ENCODE measurements around the gene MYO18B.

The MYO18B gene

DNA sequence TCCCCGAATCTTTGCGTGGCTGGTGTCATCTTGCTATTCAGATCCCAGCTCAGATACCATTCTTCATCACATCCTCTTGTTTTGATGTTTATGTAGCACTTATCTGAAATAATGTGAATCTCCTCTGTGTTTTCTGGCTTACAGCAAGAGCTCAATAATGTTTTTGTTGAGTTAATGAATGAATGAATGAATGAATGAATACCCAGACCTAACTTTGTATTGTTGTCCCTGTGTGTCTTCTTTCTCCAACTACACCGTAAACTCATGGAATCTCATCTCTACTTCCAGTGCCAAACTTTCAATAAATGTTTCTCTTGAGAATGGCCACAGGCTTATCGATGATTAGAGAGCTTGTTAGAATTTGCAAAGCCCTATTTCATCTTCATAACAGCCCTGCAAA, 110.2 kb downstream of the MYO18B start:
- no peak for ATAC-seq
- TF ChIP-seq PATZ1 (CRISPR knock-in tag; IDR thresholded peaks at IDR 0.05; ENCODE audit: borderline replicate concordance) (no peak), ZC3H10 (CRISPR knock-in tag; IDR thresholded peaks at IDR 0.05) (no peak), ISL1 (CRISPR knock-in tag; IDR thresholded peaks at IDR 0.05) (no peak), SNAI2 (CRISPR knock-in tag; IDR thresholded peaks at IDR 0.05) (no peak), ZFP3 (CRISPR knock-in tag; IDR thresholded peaks at IDR 0.05) (no peak), TCF4 (CRISPR knock-in tag; IDR thresholded peaks at IDR 0.05; ENCODE audit: borderline replicate concordance) (no peak), OSR1 (CRISPR knock-in tag; IDR thresholded peaks at IDR 0.05) (no peak)

DNA sequence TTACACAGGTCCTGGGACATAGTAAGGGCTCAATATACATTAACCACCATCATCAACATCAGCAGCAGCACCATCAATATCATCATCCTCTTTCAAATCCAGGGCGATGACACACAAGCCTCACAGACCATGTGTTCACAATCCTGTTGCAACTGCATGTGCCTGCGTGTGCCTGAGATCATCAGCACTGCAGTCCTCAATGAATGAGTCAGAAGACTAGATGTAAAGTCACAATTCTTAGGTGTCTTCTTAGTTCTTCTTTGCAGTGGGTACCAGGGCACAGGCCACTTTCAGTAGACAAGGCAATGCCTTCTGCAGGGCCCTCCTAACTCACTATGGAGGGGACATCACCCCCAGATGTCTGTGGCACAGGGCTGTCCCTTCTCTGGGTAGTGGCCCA, 111.1 kb downstream of the MYO18B start:
- ATAC-seq = no peak
- TF ChIP-seq RARB (CRISPR knock-in tag; IDR thresholded peaks at IDR 0.05) (no peak), ARNTL (CRISPR knock-in tag; IDR thresholded peaks at IDR 0.05; ENCODE audit: borderline replicate concordance, low read depth) (no peak)

DNA sequence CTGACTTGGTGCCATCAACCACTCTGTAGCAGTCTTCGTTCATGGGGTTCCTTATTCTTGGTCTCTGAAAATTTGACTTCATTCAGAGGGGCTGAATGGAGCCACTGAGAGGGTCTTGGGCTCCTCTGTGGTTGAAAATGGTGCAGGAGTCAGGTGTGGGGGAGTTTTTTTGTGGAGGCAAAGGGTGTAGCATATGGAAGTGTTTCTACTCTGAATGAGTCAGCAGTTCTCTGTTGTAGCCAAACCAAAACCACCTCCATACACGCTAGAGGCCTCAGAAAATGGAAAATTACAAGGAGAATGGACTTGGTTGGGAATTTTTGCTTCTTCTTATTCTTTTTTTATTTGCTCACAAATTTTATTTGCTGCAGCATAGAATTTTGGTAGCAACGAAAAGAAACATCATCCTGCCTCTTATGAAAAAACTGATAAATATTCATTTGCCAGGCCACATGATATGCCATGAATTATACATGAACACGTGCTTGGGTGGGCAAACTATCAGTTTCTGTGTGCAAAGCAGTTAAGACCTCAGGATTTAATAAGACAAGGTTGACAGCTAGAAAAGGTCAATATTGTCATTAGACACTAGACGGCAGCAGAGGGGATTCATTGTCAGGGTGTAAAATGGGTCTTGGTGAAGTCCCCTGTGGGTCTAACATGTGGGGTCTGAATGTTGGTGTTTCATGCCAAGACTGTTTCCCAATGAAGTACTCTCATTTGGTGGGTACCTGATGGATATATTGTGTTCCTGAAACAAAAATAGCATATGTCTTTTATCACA, 111.7 kb downstream of the MYO18B start:
- TF ChIP-seq TOX (CRISPR knock-in tag; IDR thresholded peaks at IDR 0.05; ENCODE audit: borderline replicate concordance) (no peak), ZNF70 (CRISPR knock-in tag; IDR thresholded peaks at IDR 0.05) (no peak), ZC3H10 (CRISPR knock-in tag; IDR thresholded peaks at IDR 0.05) (no peak), BACH2 (CRISPR knock-in tag; IDR thresholded peaks at IDR 0.05; ENCODE audit: borderline replicate concordance) (no peak), TSHZ2 (CRISPR knock-in tag; IDR thresholded peaks at IDR 0.05) (no peak), ZNF565 (CRISPR knock-in tag; conservative IDR thresholded peaks at IDR 0.05; ENCODE audit: low read depth) (no peak), SNAI2 (CRISPR knock-in tag; IDR thresholded peaks at IDR 0.05) (no peak), ZFP30 (CRISPR knock-in tag; IDR thresholded peaks at IDR 0.05) (no peak), ZNF8 (CRISPR knock-in tag; IDR thresholded peaks at IDR 0.05) (no peak), PATZ1 (CRISPR knock-in tag; IDR thresholded peaks at IDR 0.05; ENCODE audit: borderline replicate concordance) (no peak), RARB (CRISPR knock-in tag; IDR thresholded peaks at IDR 0.05) (no peak), CSRNP3 (CRISPR knock-in tag; IDR thresholded peaks at IDR 0.05) (no peak), POU6F1 (CRISPR knock-in tag; IDR thresholded peaks at IDR 0.05; ENCODE audit: borderline replicate concordance, low read depth) (no peak), PPARA (CRISPR knock-in tag; IDR thresholded peaks at IDR 0.05; ENCODE audit: borderline replicate concordance) (no peak), ISL1 (CRISPR knock-in tag; IDR thresholded peaks at IDR 0.05) (no peak), CSDC2 (CRISPR knock-in tag; IDR thresholded peaks at IDR 0.05) (no peak), ESRRG (CRISPR knock-in tag; IDR thresholded peaks at IDR 0.05) (no peak)
- ATAC-seq = no peak
